ENCODE measurements around the gene ABCA13.

ABCA13 gene

DNA sequence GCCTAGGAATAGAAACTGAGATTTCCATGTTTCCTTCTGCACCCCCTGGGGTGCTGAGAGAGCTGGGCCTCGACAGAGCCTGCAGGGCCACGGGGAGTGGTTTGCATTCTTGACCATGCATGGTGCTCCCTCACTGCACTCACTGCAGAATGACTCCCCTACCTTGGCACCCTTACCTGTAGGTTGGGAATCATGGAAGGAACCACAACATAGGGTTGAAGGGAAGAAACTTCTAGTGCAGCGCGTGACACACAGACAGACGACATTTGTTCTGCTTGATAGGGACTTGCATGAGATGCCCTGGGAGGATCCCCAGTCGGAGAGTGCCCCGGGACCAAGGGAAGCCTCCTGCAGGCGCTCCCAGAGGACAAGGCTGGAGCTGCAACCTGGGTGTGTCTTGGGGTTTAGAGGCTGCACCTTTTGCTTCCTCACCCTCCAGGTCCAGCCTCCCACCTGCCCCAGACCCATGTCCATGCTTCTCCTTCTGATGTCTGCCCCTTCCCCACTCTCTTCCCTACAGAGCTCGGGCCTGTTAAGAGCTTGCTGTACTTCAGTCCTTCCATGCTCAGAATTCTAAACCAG, 245.2 kb downstream of the ABCA13 start:
- TF ChIP-seq, protein P1, sequence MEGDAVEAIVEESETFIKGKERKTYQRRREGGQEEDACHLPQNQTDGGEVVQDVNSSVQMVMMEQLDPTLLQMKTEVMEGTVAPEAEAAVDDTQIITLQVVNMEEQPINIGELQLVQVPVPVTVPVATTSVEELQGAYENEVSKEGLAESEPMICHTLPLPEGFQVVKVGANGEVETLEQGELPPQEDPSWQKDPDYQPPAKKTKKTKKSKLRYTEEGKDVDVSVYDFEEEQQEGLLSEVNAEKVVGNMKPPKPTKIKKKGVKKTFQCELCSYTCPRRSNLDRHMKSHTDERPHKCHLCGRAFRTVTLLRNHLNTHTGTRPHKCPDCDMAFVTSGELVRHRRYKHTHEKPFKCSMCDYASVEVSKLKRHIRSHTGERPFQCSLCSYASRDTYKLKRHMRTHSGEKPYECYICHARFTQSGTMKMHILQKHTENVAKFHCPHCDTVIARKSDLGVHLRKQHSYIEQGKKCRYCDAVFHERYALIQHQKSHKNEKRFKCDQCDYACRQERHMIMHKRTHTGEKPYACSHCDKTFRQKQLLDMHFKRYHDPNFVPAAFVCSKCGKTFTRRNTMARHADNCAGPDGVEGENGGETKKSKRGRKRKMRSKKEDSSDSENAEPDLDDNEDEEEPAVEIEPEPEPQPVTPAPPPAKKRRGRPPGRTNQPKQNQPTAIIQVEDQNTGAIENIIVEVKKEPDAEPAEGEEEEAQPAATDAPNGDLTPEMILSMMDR (IDR thresholded peaks at IDR 0.05; ENCODE audit: insufficient read depth, low read depth, low read length, missing control alignments): no peak
- no peak for DNase-seq (ENCODE audit: low read depth)
- no peak overlapping the region for H3K4me3 ChIP-seq (ENCODE audit: low read length)

DNA sequence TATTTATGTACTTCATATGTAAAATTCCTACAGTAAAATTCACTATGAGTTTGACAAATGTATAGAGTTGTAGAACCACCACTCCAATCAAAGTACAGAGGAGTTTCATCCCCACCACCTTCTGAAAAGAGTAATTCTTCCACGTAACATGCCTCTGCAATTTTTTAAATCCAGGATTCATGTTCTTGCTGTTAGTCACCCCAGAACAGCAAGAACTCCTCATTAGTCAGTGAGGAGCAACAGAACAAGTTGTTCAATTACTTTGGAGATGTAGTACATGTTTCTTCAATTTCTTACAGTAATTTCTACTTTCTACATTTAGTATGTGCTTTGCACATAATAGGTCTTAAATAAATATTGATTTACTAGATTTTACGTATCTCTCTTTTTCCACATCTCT, 248.1 kb downstream of the ABCA13 start:
- TF ChIP-seq, protein P1 (IDR thresholded peaks at IDR 0.05; ENCODE audit: insufficient read depth, low read depth, low read length, missing control alignments): no peak
- H3K4me3 ChIP-seq (ENCODE audit: low read length): no peak overlapping the region

DNA sequence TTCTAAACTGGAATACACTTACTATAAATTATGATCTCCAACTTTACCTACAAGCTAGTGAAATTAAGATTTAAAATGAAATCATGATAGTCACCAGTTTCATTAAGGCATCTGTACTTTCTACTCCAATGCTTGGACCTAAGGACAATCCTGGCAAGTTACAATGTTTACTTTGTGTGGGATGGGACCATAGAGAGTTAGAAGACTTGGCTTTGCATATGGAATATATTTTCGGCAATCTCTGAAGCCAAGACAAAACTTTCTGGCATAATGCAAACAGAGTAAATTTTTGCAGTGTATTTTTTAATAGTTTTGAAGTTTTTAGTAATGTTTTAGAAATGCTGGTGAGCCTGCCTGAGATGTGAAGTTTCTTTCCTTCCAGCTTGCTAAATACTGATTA, 248.9 kb downstream of the ABCA13 start:
- DNase-seq (ENCODE audit: low read depth): no peak
- TF ChIP-seq, protein P1 (IDR thresholded peaks at IDR 0.05; ENCODE audit: insufficient read depth, low read depth, low read length, missing control alignments): no peak
- no peak overlapping the region for H3K4me3 ChIP-seq (ENCODE audit: low read length)

More for the DNA sequence above, 248.1 kb downstream of the ABCA13 start:
- peak; percentile 63 for DNase-seq (ENCODE audit: low read depth)

DNA sequence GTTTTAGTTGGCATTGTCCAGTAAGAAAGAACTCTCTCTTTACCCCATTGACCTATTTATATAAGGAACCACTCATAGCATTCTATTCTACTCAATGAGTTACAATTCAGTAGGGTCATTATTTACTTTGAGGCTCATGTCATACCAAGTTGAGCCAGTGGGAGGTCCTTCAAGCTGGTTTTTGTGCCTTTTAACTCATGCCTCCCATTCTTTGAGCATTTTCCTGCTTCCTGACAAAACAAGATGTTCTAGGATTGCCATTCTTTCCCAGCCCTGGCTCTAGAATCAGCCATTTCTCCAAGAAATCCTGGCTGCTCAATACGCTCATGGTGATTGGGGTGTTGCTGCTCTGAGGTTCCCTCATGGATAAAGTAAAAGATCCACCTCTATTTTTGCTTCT, 250.1 kb downstream of the ABCA13 start:
- TF ChIP-seq, protein P1 (IDR thresholded peaks at IDR 0.05; ENCODE audit: insufficient read depth, low read depth, low read length, missing control alignments): no peak
- no peak for DNase-seq (ENCODE audit: low read depth)
- no peak overlapping the region for H3K4me3 ChIP-seq (ENCODE audit: low read length)

DNA sequence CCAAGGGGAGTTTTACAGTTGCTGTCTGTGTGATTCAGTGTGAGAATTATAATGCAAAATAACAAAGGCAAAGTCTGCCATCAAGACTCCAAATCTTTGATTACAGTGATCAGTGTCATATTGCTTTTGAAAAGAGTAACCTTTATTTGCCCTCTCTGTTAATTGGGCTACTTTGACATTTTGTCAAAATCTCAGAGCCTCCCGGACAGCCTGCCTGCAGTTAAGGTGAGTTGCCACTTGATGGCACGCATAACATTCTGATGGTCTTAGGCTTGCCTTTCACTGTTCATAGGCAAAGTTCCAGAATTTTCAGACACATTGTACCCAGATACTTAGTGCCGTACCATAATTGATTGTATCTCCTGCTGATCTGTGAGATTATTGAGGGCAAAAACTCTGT, 253.5 kb downstream of the ABCA13 start:
- TF ChIP-seq, protein P1 (IDR thresholded peaks at IDR 0.05; ENCODE audit: insufficient read depth, low read depth, low read length, missing control alignments): peak; percentile 91
- no peak overlapping the region for H3K4me3 ChIP-seq (ENCODE audit: low read length)
- DNase-seq (ENCODE audit: low read depth): peak; percentile 67

DNA sequence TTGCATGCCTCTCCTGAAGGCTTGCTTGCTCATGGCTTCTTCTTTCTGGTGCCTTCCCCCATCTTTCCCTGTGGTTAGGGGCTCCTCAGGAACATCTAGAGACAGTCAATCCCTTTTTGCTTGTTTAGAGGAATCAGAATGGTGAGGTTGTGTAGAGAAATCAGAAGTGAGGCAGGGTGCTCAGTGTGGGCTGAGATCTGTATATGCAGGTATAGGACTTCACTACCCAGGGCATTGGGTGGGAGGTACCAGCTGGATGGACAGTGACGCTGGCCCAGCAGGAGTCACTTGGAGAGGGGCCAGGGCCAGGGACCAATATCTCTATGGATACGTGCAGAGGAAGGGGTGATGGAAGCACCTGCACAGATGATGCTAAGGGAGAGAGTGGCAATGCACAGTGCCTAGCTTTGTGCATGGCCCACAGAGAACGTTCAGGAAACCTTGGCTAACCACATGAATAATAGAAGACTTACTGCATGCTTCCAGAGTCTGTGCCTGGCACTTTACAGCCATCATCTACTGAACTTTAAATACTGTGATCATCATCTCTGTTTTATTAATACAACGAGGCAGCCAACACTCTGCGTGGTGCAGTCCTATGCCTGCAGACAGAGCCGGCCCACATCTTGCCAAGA, 255.2 kb downstream of the ABCA13 start:
- H3K4me3 ChIP-seq (ENCODE audit: low read length): no peak overlapping the region
- TF ChIP-seq, protein P1 (IDR thresholded peaks at IDR 0.05; ENCODE audit: insufficient read depth, low read depth, low read length, missing control alignments): no peak
- no peak for DNase-seq (ENCODE audit: low read depth)

Measured in epithelial cell of esophagus (primary cell).